Measurements from ENCODE around the gene CLEC2B.

CLEC2B gene

DNA sequence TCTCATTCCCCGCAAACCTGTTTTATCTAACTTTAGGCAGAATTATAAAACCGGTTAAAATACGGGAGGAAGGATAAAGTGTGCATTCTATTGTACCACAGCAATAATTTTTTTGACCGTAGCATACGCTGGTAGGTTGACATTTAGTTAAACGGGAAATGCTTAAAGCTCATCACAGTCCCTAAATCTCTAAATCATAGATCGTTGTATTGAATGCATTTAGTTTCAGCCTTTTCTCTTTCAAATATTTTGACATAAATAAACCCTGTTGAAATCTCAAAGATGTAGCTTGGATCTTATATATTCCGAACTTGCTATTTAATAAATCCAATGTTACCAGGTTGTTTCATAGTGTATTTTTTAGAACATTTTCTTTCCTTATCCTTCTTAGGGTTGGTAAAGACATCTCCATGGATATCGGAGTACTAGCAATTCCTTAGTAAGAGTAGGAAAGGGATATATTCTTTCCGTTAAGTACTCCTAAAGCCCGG, 798 bp downstream of the CLEC2B start:
- no peak for DNase-seq (ENCODE audit: extremely low read depth, low read depth)
- TF ChIP-seq, protein P1, sequence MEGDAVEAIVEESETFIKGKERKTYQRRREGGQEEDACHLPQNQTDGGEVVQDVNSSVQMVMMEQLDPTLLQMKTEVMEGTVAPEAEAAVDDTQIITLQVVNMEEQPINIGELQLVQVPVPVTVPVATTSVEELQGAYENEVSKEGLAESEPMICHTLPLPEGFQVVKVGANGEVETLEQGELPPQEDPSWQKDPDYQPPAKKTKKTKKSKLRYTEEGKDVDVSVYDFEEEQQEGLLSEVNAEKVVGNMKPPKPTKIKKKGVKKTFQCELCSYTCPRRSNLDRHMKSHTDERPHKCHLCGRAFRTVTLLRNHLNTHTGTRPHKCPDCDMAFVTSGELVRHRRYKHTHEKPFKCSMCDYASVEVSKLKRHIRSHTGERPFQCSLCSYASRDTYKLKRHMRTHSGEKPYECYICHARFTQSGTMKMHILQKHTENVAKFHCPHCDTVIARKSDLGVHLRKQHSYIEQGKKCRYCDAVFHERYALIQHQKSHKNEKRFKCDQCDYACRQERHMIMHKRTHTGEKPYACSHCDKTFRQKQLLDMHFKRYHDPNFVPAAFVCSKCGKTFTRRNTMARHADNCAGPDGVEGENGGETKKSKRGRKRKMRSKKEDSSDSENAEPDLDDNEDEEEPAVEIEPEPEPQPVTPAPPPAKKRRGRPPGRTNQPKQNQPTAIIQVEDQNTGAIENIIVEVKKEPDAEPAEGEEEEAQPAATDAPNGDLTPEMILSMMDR (IDR thresholded peaks at IDR 0.05; ENCODE audit: low read depth, low read length), result no peak

DNA sequence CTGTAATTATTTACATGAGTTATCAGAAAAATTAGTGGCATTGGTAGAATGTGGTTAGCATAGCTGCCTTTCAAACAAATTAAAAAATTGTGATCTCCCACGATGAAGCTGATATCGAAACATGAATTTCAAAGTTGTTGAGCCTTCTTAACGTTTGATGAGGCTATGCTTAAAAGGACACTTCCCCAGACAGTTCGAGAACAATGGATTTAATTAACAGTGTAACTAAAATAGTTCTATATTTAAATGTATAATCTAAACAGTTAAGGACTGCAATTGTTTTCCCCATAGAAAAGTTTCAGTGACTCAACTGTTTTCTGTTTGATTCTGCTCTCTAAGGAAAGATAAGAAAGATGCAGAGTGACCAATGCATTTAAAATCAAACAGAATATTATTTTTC, 1.6 kb downstream of the CLEC2B start:
- TF ChIP-seq, protein P1 (IDR thresholded peaks at IDR 0.05; ENCODE audit: low read depth, low read length), result no peak
- no peak for DNase-seq (ENCODE audit: extremely low read depth, low read depth)

DNA sequence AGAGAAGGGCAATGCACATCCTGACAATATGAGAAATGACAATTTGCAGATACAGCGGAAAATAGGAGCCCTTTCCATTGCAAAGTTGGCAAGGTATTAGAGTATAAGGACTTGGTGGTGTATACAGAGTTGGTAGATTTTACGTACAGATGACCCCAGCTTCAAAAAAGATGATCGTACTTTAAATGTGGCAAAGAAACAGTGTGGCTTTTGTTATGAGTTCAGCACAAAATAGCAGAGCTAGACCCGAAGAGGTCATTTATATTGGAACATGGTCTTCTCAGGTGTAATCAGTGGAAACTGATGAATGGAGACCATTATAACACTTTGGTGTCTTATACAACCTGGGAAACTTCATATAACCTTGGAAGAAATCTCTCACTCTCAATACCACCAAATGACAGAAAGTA, 2.3 kb downstream of the CLEC2B start:
- TF ChIP-seq, protein P1 (IDR thresholded peaks at IDR 0.05; ENCODE audit: low read depth, low read length), result no peak
- no peak for DNase-seq (ENCODE audit: extremely low read depth, low read depth)

DNA sequence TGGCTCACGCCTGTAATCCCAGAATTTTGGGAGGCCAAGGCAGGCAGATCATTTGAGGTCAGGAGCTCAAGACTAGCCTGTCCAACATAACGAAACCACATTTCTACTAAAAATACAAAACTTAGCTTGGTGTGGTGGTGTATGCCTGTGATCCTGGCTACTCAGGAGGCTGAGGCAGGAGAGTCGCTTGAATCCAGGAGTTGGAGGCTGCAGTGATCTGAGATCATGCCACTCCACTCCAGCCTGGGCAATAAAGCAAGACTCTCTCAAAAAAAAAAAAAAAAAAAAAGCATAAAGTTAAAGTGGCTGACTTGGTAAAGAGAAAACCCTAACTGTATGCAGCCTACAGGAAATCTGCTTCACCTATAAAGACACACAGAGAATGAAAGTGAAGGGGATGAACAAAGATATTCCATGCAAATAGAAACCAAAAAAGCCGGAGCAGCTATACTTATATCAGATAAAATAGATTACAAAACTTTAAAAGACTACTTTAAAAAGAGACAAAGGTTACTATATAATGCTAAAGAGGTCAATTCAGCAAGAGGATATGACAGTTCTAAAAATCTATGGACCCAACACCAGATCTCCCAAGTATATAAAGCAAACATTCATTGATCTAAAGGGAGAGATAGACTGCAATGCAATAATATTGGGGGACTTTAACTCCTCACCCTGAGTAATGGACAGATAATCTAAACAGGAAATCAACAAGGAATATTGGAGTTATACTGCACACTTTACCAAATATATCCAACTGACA, 4.1 kb downstream of the CLEC2B start:
- no peak for DNase-seq (ENCODE audit: extremely low read depth, low read depth)
- TF ChIP-seq, protein P1 (IDR thresholded peaks at IDR 0.05; ENCODE audit: low read depth, low read length), result no peak

DNA sequence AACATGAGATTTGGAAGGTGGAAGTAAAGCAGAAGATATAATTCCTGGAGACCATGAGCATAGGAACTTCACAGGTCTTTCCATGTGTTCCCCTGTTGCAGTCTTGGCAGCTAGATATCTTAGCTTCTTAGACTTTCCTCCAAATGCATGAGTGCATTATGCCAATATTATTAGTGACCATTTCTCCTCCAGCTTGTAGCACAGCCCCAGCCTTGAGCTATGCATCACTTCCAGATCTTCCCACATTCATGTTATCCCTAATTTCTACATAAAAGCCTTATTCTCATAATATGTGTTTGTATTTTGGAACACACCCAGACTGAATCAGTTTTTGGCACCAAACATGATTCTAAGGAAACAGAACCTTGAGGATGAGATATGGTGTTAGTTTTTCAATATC, 11.0 kb downstream of the CLEC2B start:
- no peak for DNase-seq (ENCODE audit: extremely low read depth, low read depth)
- TF ChIP-seq, protein P1 (IDR thresholded peaks at IDR 0.05; ENCODE audit: low read depth, low read length), result no peak

DNA sequence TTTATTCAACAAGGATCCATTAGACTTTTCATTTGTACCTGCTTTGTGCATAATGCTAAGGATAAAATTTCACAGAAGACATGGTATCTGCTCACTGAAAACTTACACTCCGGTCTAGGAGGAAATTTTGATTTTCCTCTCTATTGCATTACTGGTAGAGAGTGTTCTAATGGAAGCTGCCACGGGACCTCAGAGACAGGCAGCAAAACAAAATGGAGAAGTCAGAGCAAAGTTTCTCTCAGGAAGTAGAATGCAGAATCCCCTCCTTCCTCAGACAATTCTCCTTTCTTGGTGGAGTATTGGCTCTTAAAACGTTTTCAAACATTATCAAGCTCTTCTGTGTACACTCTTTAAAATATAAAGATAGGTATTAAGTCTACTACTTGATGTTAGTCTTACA, 12.3 kb downstream of the CLEC2B start:
- DNase-seq (ENCODE audit: extremely low read depth, low read depth), result no peak
- TF ChIP-seq, protein P1 (IDR thresholded peaks at IDR 0.05; ENCODE audit: low read depth, low read length), result no peak

DNA sequence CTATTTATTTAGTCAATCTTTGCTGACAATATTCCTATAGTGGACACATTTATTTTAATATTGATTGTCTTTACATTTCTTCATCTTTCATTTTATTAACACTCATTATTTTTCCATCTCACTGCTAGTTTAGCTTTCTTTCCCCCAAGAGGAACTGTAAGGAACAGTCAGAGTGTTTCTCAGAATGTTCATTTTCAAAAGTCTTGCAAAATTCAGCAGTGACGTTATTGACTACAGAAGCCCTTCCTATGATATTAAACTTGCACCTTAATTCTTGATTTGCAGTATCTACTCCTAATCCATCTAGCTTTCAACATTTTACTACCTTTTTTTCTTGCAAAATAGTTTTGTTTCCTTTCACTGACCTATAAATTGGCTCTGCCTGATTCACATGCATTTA, 13.0 kb downstream of the CLEC2B start:
- DNase-seq (ENCODE audit: extremely low read depth, low read depth), result no peak
- TF ChIP-seq, protein P1 (IDR thresholded peaks at IDR 0.05; ENCODE audit: low read depth, low read length), result no peak

Measured in AG09319 (cell line).